Activated T-cell treated with anti-CD3 and anti-CD28 coated beads, Interleukin-2, amount 50 U/mL, for 24 hours (primary cell): ENCODE measurements around the gene PRDM16.
A peak's percentile ranks its signal among the peaks of the same experiment; 100 is the strongest.
"Not testable (repeated sequence)": the region's sequence is repeated elsewhere in the genome, so short reads cannot be mapped to it uniquely, and the experiment has no call there.

Source experiments
- DNase-seq: peaks from one replicate; pipeline ENCODE4 v3.0.0-alpha.2; 2020
- H3K27ac Mint-ChIP-seq: 2 replicates; pipeline ENCODE4 v1.8.0; 2020; ENCODE audit warnings: mild to moderate bottlenecking, mixed read lengths
- H3K27me3 Mint-ChIP-seq: 2 replicates; pipeline ENCODE4 v1.8.0; 2020; ENCODE audit warnings: mixed read lengths
- H3K36me3 Mint-ChIP-seq: 2 replicates; pipeline ENCODE4 v1.8.0; 2020; ENCODE audit warnings: low read depth, mixed read lengths
- H3K4me1 Mint-ChIP-seq: 2 replicates; pipeline ENCODE4 v1.8.0; 2020; ENCODE audit warnings: low read depth, mixed read lengths
- H3K4me3 Mint-ChIP-seq: 2 replicates; pipeline ENCODE4 v1.8.0; 2020; ENCODE audit warnings: mild to moderate bottlenecking, moderate library complexity, mixed read lengths
- H3K9me3 Mint-ChIP-seq: 2 replicates; pipeline ENCODE4 v1.8.0; 2020; ENCODE audit warnings: mixed read lengths

Gene PRDM16

DNA sequence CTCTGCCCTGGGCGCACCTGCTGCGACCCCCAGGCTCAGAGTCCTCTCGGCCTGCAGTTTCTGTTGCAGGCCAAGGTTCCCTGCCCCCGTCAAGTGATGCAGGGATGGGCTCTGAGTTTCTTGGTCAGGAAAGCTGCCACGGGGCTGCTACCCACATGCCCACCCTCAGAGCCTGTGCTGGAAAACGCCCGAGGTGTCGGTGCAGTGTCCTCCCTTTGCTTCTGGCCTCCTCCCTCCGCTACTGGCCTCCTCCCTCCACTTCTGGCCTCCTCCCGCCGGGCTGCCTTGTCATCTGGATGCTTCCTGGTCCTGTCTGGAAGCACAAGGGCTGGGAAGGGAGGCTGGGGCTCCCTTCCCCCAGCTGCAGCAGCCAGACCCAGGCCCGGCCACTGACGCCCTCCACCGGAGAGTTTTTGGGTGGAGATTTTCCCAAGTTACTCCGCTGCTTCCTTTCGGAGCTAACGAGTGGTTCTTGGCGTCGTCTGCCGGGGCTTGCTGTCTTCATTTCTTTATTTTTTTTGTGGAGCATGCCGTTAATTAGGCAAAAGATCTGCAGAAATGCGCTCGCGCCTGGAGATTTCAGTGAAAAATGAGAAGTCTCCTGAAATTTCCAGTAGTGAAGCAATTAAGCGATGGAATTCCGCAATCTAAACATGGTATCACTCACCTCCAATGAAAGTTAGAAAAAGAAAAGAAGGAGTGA, 17.4 kb downstream of the PRDM16 start:
- peaks cover 2% of the 10 kb centered on the region for H3K27me3 Mint-ChIP-seq
- H3K4me1 Mint-ChIP-seq = no peaks in the 10 kb centered on the region
- H3K9me3 Mint-ChIP-seq = no peaks in the 10 kb centered on the region
- H3K27ac Mint-ChIP-seq = no peak overlapping the region
- no peaks in the 10 kb centered on the region for H3K36me3 Mint-ChIP-seq
- no peak overlapping the region for H3K4me3 Mint-ChIP-seq
- no peak for DNase-seq

DNA sequence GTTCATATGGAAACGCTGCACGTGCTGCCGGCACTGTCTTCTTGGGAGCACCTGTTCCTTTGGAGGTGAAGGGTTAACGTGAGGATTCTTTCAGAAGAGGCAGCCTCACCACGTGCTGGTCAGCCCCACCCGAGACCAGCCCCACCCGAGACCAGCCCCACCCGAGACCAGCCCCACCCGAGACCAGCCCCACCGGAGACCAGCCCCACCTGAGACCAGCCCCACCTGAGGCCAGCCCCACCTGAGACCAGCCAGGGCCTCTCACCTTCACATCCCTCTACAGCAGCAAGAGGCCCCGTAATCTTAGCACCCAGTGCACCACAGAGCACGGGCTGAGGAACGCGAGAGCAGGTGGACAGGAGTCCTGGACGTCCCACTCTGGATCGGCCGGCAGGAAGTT, 18.0 kb downstream of the PRDM16 start:
- Mint-ChIP-seq H3K27ac (no peak overlapping the region), H3K4me3 (no peak overlapping the region), H3K9me3 (no peaks in the 10 kb centered on the region), H3K36me3 (no peaks in the 10 kb centered on the region), H3K27me3 (peaks cover 2% of the 10 kb centered on the region), H3K4me1 (no peaks in the 10 kb centered on the region)
- no peak for DNase-seq

- not testable (repeated sequence) for DNase-seq, H3K27ac Mint-ChIP-seq, H3K27me3 Mint-ChIP-seq, H3K4me1 Mint-ChIP-seq, H3K36me3 Mint-ChIP-seq, H3K9me3 Mint-ChIP-seq, H3K4me3 Mint-ChIP-seq
These were observed 19.1 kb downstream of the PRDM16 start for GRCh38 chr1:3087946-3088668.

- no peak overlapping the region for H3K27ac Mint-ChIP-seq
- no peaks in the 10 kb centered on the region for H3K9me3 Mint-ChIP-seq
- no peak for DNase-seq
- no peak overlapping the region for H3K4me3 Mint-ChIP-seq
- no peaks in the 10 kb centered on the region for H3K4me1 Mint-ChIP-seq
- H3K36me3 Mint-ChIP-seq = no peaks in the 10 kb centered on the region
- H3K27me3 Mint-ChIP-seq = peaks cover 10% of the 10 kb centered on the region
These were observed 20.5 kb downstream of the PRDM16 start for GRCh38 chr1:3089490-3089889.

GRCh38 chr1:3091334-3091733, 22.3 kb downstream of the PRDM16 start:
- H3K27me3 Mint-ChIP-seq = peaks cover 14% of the 10 kb centered on the region
- H3K27ac Mint-ChIP-seq = no peak overlapping the region
- DNase-seq = no peak
- H3K9me3 Mint-ChIP-seq = no peaks in the 10 kb centered on the region
- no peaks in the 10 kb centered on the region for H3K4me1 Mint-ChIP-seq
- H3K36me3 Mint-ChIP-seq = no peaks in the 10 kb centered on the region
- no peak overlapping the region for H3K4me3 Mint-ChIP-seq

DNA sequence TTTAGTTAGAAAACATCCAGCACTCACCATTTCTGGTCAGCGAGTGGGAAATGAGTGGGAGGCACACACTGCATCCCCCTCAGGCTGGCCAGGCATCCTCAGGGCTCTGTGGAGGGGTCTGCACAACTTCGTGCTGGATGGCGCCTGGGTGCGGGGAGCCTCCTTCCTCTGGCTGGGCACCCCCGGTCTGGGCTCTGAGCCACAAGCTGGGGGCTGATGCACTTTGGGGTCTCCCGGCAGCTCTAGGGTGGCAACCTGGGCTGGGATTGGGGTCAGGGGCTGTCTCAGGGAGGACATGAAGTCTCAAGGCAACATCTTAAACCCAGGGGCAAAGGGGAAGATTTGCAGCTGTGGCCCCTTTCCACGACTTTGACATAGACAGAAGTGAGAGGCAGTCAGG, 23.5 kb downstream of the PRDM16 start:
- Mint-ChIP-seq H3K27me3 (peaks cover 21% of the 10 kb centered on the region), H3K27ac (no peak overlapping the region), H3K36me3 (no peaks in the 10 kb centered on the region)

DNA sequence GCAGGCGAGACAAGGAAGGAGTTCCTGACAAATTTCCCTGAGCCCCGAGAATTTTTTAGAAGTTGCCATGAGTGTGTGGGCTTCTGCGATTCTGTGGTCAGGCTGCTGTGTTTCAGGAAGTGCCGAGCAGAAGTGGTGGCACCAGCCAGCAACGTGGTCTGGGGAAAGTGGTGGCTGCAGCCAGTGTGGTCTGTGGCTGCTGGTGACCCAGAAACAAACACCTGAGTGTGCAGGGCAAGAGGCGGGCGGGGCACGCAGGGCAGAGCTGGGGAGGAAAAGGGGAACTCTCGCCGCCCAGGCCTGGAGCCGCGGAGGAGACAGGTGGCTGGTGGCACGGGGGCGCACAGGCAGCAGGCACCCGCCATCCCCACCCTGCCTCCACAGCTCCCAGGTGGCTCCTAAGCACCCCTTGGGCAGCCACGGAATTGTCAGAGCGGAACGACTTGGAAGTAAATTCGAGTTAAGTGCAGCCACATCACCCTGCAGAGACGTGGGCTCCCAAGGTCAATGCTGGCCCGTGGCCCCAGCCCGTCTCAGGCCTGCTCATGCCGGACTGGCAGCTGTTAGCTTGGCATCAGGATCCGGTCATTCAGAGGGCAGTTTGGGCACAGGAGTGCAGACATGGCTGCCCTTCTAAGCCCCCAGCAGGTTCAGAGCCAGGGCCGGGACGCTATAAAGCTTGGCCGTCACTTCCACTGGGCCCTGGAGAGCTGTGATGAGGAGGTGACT, 25.1 kb downstream of the PRDM16 start:
- H3K4me3 Mint-ChIP-seq = no peak overlapping the region
- no peak for DNase-seq
- no peaks in the 10 kb centered on the region for H3K36me3 Mint-ChIP-seq
- peaks cover 21% of the 10 kb centered on the region for H3K27me3 Mint-ChIP-seq
- H3K27ac Mint-ChIP-seq = no peak overlapping the region
- no peaks in the 10 kb centered on the region for H3K4me1 Mint-ChIP-seq
- H3K9me3 Mint-ChIP-seq = no peaks in the 10 kb centered on the region

More for the DNA sequence above, 23.5 kb downstream of the PRDM16 start:
- no peaks in the 10 kb centered on the region for H3K4me1 Mint-ChIP-seq
- no peaks in the 10 kb centered on the region for H3K9me3 Mint-ChIP-seq
- DNase-seq = no peak
- no peak overlapping the region for H3K4me3 Mint-ChIP-seq

GRCh38 chr1:3094863-3095780, 26.1 kb downstream of the PRDM16 start:
- H3K4me1 Mint-ChIP-seq = no peaks in the 10 kb centered on the region
- H3K9me3 Mint-ChIP-seq = no peaks in the 10 kb centered on the region
- DNase-seq = no peak
- no peak overlapping the region for H3K27ac Mint-ChIP-seq
- peaks cover 21% of the 10 kb centered on the region for H3K27me3 Mint-ChIP-seq
- H3K36me3 Mint-ChIP-seq = no peaks in the 10 kb centered on the region
- no peak overlapping the region for H3K4me3 Mint-ChIP-seq

DNA sequence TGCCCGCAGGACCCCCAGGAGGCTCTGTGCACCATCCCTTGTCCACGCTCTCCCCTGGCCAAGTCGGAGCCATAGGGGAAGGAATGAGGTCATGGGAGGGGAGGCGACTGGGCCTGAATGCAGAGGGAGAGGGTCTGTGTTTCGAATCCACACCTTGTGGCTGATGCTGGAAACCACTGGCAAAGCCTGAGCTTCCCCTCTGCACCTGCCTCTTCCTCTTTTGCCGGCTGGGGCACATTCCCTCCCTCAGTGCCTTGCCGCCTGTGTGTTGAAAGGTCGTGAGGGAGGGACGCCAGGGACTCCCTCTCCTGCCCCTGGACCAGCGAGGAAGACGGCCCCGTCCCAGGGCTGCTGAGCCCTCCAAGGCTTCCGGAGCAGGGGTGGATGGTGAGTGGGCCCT, 27.3 kb downstream of the PRDM16 start:
- Mint-ChIP-seq H3K9me3 (no peaks in the 10 kb centered on the region), H3K27me3 (peaks cover 21% of the 10 kb centered on the region), H3K4me3 (no peak overlapping the region), H3K27ac (no peak overlapping the region), H3K4me1 (no peaks in the 10 kb centered on the region), H3K36me3 (no peaks in the 10 kb centered on the region)
- DNase-seq = no peak

DNA sequence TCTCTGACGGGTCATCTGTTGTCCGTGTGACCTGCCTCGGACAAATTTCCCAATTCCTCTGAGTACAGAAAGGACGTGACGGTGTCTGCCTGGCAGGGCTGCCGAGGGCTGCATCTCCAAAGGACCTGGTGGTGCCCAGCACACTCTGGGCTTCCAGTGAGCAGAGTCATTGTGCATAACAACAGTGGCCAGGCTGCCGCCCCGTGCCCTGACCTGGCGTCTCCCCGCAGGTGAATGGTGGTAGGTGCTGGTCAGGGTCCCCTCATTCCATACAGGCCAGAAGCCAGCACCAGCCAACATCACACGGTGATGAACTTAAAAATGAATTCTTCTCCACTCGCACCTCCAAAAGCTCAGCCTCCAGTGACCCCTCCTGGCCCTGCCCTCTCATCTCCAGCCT, 28.2 kb downstream of the PRDM16 start:
- Mint-ChIP-seq H3K27me3 (peaks cover 21% of the 10 kb centered on the region), H3K27ac (no peak overlapping the region), H3K4me1 (no peaks in the 10 kb centered on the region), H3K9me3 (no peaks in the 10 kb centered on the region), H3K36me3 (no peaks in the 10 kb centered on the region), H3K4me3 (no peak overlapping the region)
- no peak for DNase-seq

DNA sequence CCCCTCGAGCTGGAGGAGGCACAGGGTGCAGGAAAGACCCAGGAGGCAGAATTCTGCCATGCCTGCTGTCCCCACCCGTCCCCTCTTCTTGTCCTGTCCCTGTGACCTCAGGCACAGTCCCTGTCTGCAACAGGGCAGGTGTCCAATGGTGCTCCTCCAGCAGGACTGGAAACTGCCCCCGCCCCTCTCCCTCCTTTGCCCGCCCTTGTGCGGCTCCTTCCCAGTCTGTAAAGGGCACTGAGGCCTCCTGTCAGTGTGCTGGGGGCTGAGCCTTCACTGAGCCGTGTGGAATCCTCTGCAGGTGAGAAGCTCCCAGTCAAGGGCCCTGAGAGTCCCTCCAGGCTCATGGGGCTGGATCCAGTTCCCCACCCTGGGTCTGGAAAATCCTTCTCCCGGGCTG, 28.9 kb downstream of the PRDM16 start:
- no peak overlapping the region for H3K27ac Mint-ChIP-seq
- DNase-seq = no peak
- H3K9me3 Mint-ChIP-seq = no peaks in the 10 kb centered on the region
- no peak overlapping the region for H3K4me3 Mint-ChIP-seq
- H3K4me1 Mint-ChIP-seq = no peaks in the 10 kb centered on the region
- peaks cover 21% of the 10 kb centered on the region for H3K27me3 Mint-ChIP-seq
- H3K36me3 Mint-ChIP-seq = no peaks in the 10 kb centered on the region

DNA sequence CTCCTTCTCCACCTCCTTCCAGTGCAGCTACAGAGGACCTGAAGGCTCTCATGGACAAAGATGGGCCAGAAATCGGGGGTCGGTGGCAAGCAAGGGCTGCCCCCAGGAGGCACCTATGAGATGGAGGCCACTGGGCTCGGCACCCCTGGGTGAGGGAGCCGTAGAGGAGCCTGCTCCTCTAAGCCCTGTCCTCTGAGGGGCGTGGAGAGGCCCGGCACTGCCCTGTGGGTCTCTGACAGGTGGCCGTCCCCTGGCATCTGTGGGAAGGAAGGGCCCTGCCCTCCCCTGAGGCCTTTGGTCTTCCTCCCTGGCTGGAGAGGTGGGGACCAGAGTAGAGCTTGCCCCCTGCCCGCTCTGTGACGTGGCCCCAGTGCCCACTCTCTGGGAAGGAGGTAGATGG, 30.9 kb downstream of the PRDM16 start:
- Mint-ChIP-seq H3K27me3 (peaks cover 11% of the 10 kb centered on the region), H3K9me3 (no peaks in the 10 kb centered on the region), H3K36me3 (no peaks in the 10 kb centered on the region), H3K4me1 (no peaks in the 10 kb centered on the region), H3K27ac (no peak overlapping the region), H3K4me3 (no peak overlapping the region)
- DNase-seq = no peak

DNA sequence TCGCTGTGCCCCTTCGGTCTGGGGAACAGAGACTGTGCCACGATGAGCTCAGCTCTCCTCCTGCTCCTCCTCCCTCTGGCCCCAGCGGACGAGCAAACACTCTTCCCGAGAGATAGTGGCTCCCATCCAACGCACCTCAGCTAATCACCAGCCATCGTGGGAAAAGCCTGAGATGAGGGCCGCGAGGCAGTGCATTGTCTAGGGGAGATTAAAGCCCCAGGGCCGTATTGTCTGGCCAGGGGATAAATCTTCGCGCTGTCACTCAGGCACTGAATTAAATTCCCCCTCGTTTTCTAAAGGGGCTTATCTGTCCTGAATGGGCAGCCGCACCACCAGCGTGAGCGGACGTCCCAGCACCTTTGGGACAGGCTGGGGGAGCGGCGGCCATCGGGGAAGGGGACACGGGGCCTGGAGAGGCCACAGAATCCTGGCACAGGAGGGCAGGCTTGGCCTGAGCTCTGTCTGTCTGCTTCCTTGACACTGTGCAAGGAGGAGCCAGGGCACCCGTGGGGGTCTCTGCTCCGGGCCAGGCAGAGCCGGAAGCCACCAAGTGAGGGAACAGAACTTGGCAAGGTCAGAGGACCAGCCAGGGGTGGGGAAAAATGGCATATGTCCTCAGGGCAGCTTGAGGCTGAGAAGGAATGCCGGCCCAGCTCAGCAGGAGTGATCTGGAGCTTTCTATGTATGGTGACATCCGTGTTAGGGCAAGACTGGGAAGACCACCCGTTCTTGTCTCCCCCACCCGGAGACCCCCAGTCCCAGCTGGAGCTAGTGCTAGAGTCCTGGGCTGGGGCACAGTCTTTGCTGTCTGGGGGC, 32.3 kb downstream of the PRDM16 start:
- Mint-ChIP-seq H3K4me1 (no peaks in the 10 kb centered on the region), H3K27me3 (peaks cover 7% of the 10 kb centered on the region), H3K27ac (peak overlapping the region; percentile 44), H3K9me3 (no peaks in the 10 kb centered on the region), H3K4me3 (no peak overlapping the region), H3K36me3 (no peaks in the 10 kb centered on the region)
- no peak for DNase-seq

DNA sequence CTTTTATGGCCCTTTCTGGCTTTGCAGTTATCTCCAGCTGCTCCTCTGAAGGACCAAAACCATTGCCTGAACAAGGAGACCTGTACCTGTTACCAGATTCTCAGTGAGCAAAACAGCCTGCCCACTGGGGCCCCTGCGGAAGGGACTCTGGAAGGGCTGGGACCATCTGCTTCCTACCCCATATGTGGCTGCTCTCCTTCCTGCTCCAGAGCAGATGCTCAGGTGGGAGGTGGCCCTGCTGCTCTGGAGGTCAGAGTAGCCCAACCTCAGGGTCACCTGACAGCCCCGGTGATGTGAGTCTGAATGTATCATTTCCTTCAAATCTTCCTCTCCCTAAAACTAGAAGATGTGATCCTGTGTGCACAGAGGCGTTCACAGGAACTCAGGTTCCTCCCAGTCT, 33.6 kb downstream of the PRDM16 start:
- no peak overlapping the region for H3K27ac Mint-ChIP-seq
- H3K4me1 Mint-ChIP-seq = no peaks in the 10 kb centered on the region
- H3K4me3 Mint-ChIP-seq = no peak overlapping the region
- no peak for DNase-seq
- peaks cover 3% of the 10 kb centered on the region for H3K27me3 Mint-ChIP-seq
- no peaks in the 10 kb centered on the region for H3K36me3 Mint-ChIP-seq
- no peaks in the 10 kb centered on the region for H3K9me3 Mint-ChIP-seq
